Activated CD4-positive, alpha-beta T cell treated with anti-CD3 and anti-CD28 coated beads for 36 hours (primary cell): Measurements from ENCODE around the gene ZNF804A. TPM values are rescaled to one million over a fixed set of nuclear protein-coding genes. Genes with fewer than 3 reads are reported as not detected.

Experiments used
- ATAC-seq: fragments of 200-7000 bp; cut with Tn5 transposase; one replicate; pipeline ENCODE4 v1.10.0; 2021; ENCODE audit warnings: mild to moderate bottlenecking, moderate library complexity
- CTCF ChIA-PET: fragments of 350-600 bp; sonication (Branson Sonifier 250); formaldehyde crosslinking; loops from one replicate; lab custom pipeline; 2021; ENCODE audit warnings: antibody characterized with exemption; lab: Charles Lee
- POLR2A ChIA-PET: fragments of 350-600 bp; sonication (Branson Sonifier 250); formaldehyde crosslinking; loops from one replicate; lab custom pipeline; 2021; ENCODE audit warnings: antibody characterized with exemption, inconsistent platforms; lab: Charles Lee
- DNase-seq: peaks from one replicate; pipeline ENCODE4 v3.0.0-alpha.2; 2020
- H3K27ac Mint-ChIP-seq: one replicate; pipeline ENCODE4 v1.8.0; 2021; ENCODE audit warnings: mixed read lengths
- H3K27me3 Mint-ChIP-seq: one replicate; pipeline ENCODE4 v1.8.0; 2021; ENCODE audit warnings: mixed read lengths
- H3K36me3 Mint-ChIP-seq: one replicate; pipeline ENCODE4 v1.8.0; 2021; ENCODE audit warnings: low read depth, mixed read lengths
- H3K4me1 Mint-ChIP-seq: one replicate; pipeline ENCODE4 v1.8.0; 2021; ENCODE audit warnings: mixed read lengths
- H3K4me3 Mint-ChIP-seq: one replicate; pipeline ENCODE4 v1.8.0; 2021; ENCODE audit warnings: mild to moderate bottlenecking, moderate library complexity, mixed read lengths
- H3K9me3 Mint-ChIP-seq: one replicate; pipeline ENCODE4 v1.8.0; 2021; ENCODE audit warnings: low read depth, mixed read lengths
- intact Hi-C, 2 experiments: fragments of 100-400 bp; cut with DNase I in 1 of 2; cut with micrococcal nuclease in 1 of 2; formaldehyde crosslinking; loops; one replicate each; pipeline versions ENCODE4 v1.14.2 to v1.15.1; 2022 to 2024; cut with DNase I, micrococcal nuclease
- total RNA-seq, 2 experiments: library from RNA; stranded (reverse); gene quantifications; one replicate each; pipeline ENCODE4 v1.2.3, GENCODE V29; 2021

Gene ZNF804A
- total RNA-seq, 2 experiments from 2014 or later: not detected

- H3K27ac Mint-ChIP-seq: no peak overlapping the region
- intact Hi-C loops: no loop called here
- CTCF ChIA-PET: no interaction called here
- peaks cover 5% of the 10 kb centered on the region for H3K9me3 Mint-ChIP-seq
- ATAC-seq (no peak), DNase-seq (no peak)
- H3K36me3 Mint-ChIP-seq: no peaks in the 10 kb centered on the region
- POLR2A ChIA-PET: no interaction called here
- no peak overlapping the region for H3K4me3 Mint-ChIP-seq
- no peaks in the 10 kb centered on the region for H3K4me1 Mint-ChIP-seq
- H3K27me3 Mint-ChIP-seq: no peaks in the 10 kb centered on the region
These were observed 307.8 kb downstream of the ZNF804A start for GRCh38 chr2:184906160-184906559.

DNA sequence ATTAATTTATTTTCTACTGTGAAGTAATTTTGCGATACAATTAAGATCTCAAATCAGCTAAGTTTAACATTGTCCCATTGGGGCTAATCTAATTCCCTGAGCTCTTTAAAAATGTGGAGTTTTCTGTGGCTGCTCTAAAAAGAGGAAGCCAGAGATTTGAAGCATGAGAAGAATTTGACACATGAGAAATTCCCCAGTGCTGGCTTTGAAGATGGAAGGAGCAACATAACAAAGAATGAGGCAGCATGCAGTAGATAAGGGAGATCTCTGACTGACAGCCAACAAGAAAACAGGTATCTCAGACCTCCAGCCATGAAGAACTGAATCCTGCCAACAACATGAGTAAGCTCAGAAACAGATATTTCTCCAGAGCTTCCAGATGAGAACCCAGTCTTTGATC, 308.4 kb downstream of the ZNF804A start:
- Mint-ChIP-seq H3K27ac (no peak overlapping the region), H3K9me3 (peaks cover 6% of the 10 kb centered on the region), H3K4me1 (no peaks in the 10 kb centered on the region), H3K4me3 (no peak overlapping the region), H3K27me3 (no peaks in the 10 kb centered on the region), H3K36me3 (no peaks in the 10 kb centered on the region)
- DNase-seq (no peak), ATAC-seq (no peak)
- intact Hi-C loops: no loop called here
- ChIA-PET CTCF (no interaction called here), POLR2A (no interaction called here)

DNA sequence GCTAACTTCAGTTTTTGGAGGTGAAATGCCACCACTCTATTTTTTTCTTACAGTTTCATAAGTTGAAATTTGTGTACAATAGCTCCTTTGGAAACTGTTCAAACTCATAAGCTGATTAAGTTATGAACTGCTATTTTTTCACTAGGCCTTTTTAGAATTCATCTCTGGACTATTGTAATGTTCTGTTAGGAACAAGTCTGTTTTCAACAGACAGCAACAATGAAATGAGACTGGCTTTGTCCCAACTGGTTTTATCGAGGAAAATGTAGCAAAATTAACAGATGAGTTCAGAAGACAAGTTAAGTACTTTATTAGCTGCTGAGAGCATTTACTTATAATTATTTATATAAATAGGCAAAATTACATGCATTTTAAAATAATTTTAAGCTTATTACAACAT, 310.6 kb downstream of the ZNF804A start:
- intact Hi-C loops: no loop called here
- no peaks in the 10 kb centered on the region for H3K4me1 Mint-ChIP-seq
- ATAC-seq: no peak

GRCh38 chr2:184920451-184920965, 322.2 kb downstream of the ZNF804A start:
- ATAC-seq: no peak
- H3K27me3 Mint-ChIP-seq: no peaks in the 10 kb centered on the region
- CTCF ChIA-PET: no interaction called here
- DNase-seq: no peak
- no peak overlapping the region for H3K4me3 Mint-ChIP-seq
- intact Hi-C loops: no loop called here
- H3K27ac Mint-ChIP-seq: no peak overlapping the region
- no peaks in the 10 kb centered on the region for H3K4me1 Mint-ChIP-seq
- H3K36me3 Mint-ChIP-seq: no peaks in the 10 kb centered on the region
- POLR2A ChIA-PET: no interaction called here
- H3K9me3 Mint-ChIP-seq: peaks cover 11% of the 10 kb centered on the region

More for the DNA sequence above, 310.6 kb downstream of the ZNF804A start:
- H3K27me3 Mint-ChIP-seq: no peaks in the 10 kb centered on the region
- DNase-seq: no peak
- H3K27ac Mint-ChIP-seq: no peak overlapping the region
- peaks cover 10% of the 10 kb centered on the region for H3K9me3 Mint-ChIP-seq
- no peak overlapping the region for H3K4me3 Mint-ChIP-seq
- ChIA-PET POLR2A (no interaction called here), CTCF (no interaction called here)
- no peaks in the 10 kb centered on the region for H3K36me3 Mint-ChIP-seq

DNA sequence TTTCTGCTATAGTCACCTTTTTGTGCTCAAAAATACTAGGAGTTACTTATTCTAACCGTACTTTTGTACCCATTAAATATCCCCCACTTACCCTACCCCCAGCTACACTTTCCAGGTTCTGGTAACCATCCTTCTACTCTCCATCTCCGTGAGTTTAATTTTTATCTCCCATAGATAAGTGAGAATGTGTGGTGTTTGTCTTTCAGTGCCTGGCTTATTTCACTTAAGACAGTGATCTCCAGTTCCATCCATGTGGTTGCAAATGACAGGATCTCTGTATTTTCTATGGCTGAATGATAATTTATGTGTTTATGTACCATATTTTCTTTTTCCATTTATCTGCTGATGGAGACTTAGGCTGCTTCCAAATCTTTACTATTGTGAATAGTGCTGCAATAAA, 323.3 kb downstream of the ZNF804A start:
- intact Hi-C loops: no loop called here
- no peaks in the 10 kb centered on the region for H3K4me1 Mint-ChIP-seq
- H3K27me3 Mint-ChIP-seq: no peaks in the 10 kb centered on the region
- no peak overlapping the region for H3K27ac Mint-ChIP-seq
- ChIA-PET POLR2A (no interaction called here), CTCF (no interaction called here)
- H3K9me3 Mint-ChIP-seq: peaks cover 13% of the 10 kb centered on the region
- ATAC-seq (no peak), DNase-seq (no peak)
- no peaks in the 10 kb centered on the region for H3K36me3 Mint-ChIP-seq
- H3K4me3 Mint-ChIP-seq: no peak overlapping the region

GRCh38 chr2:184923751-184924150, 325.4 kb downstream of the ZNF804A start:
- ATAC-seq: no peak
- ChIA-PET CTCF (no interaction called here), POLR2A (no interaction called here)
- DNase-seq: no peak
- Mint-ChIP-seq H3K36me3 (no peaks in the 10 kb centered on the region), H3K27me3 (no peaks in the 10 kb centered on the region), H3K27ac (no peak overlapping the region), H3K4me1 (no peaks in the 10 kb centered on the region), H3K9me3 (peaks cover 13% of the 10 kb centered on the region), H3K4me3 (no peak overlapping the region)
- intact Hi-C loops: no loop called here

GRCh38 chr2:184927040-184927439, 328.7 kb downstream of the ZNF804A start:
- H3K4me1 Mint-ChIP-seq: no peaks in the 10 kb centered on the region
- H3K9me3 Mint-ChIP-seq: peaks cover 8% of the 10 kb centered on the region
- no peak overlapping the region for H3K4me3 Mint-ChIP-seq
- ChIA-PET POLR2A (no interaction called here), CTCF (no interaction called here)
- intact Hi-C loops: no loop called here
- H3K36me3 Mint-ChIP-seq: no peaks in the 10 kb centered on the region
- ATAC-seq (no peak), DNase-seq (no peak)
- H3K27me3 Mint-ChIP-seq: no peaks in the 10 kb centered on the region
- H3K27ac Mint-ChIP-seq: no peak overlapping the region

- ATAC-seq (no peak), DNase-seq (no peak)
- intact Hi-C loops: no loop called here
- ChIA-PET CTCF (no interaction called here), POLR2A (no interaction called here)
- H3K9me3 Mint-ChIP-seq: peaks cover 8% of the 10 kb centered on the region
- H3K36me3 Mint-ChIP-seq: no peaks in the 10 kb centered on the region
- no peak overlapping the region for H3K27ac Mint-ChIP-seq
- H3K4me3 Mint-ChIP-seq: no peak overlapping the region
- H3K27me3 Mint-ChIP-seq: no peaks in the 10 kb centered on the region
- no peaks in the 10 kb centered on the region for H3K4me1 Mint-ChIP-seq
These were observed 338.4 kb downstream of the ZNF804A start for GRCh38 chr2:184936761-184937160.

- no peaks in the 10 kb centered on the region for H3K27me3 Mint-ChIP-seq
- no peak overlapping the region for H3K27ac Mint-ChIP-seq
- H3K4me3 Mint-ChIP-seq: no peak overlapping the region
- intact Hi-C loops: no loop called here
- H3K9me3 Mint-ChIP-seq: peaks cover 5% of the 10 kb centered on the region
- POLR2A ChIA-PET: no interaction called here
- no peak for DNase-seq
- ATAC-seq: no peak
- CTCF ChIA-PET: no interaction called here
- H3K36me3 Mint-ChIP-seq: no peaks in the 10 kb centered on the region
- no peaks in the 10 kb centered on the region for H3K4me1 Mint-ChIP-seq
These were observed 340.1 kb downstream of the ZNF804A start for GRCh38 chr2:184938221-184938985.

- no peaks in the 10 kb centered on the region for H3K4me1 Mint-ChIP-seq
- intact Hi-C loops: no loop called here
- no peaks in the 10 kb centered on the region for H3K27me3 Mint-ChIP-seq
- H3K36me3 Mint-ChIP-seq: no peaks in the 10 kb centered on the region
- DNase-seq: no peak
- H3K9me3 Mint-ChIP-seq: peaks cover 3% of the 10 kb centered on the region
- CTCF ChIA-PET: no interaction called here
- H3K4me3 Mint-ChIP-seq: no peak overlapping the region
- ATAC-seq: no peak
- POLR2A ChIA-PET: no interaction called here
- no peak overlapping the region for H3K27ac Mint-ChIP-seq
These were observed 347.0 kb downstream of the ZNF804A start for GRCh38 chr2:184945326-184945725.

- Mint-ChIP-seq H3K36me3 (no peaks in the 10 kb centered on the region), H3K27me3 (no peaks in the 10 kb centered on the region), H3K4me1 (no peaks in the 10 kb centered on the region), H3K9me3 (peaks cover 3% of the 10 kb centered on the region), H3K27ac (no peak overlapping the region), H3K4me3 (no peak overlapping the region)
- DNase-seq (no peak), ATAC-seq (no peak)
- ChIA-PET POLR2A (no interaction called here), CTCF (no interaction called here)
- intact Hi-C loops: no loop called here
These were observed 347.5 kb downstream of the ZNF804A start for GRCh38 chr2:184945824-184946223.

- POLR2A ChIA-PET: no interaction called here
These were observed 358.5 kb downstream of the ZNF804A start for GRCh38 chr2:184956856-184957255.

More at GRCh38 chr2:184956856-184957255, 358.5 kb downstream of the ZNF804A start:
- ATAC-seq: no peak
- H3K36me3 Mint-ChIP-seq: no peaks in the 10 kb centered on the region
- CTCF ChIA-PET: no interaction called here
- no peak for DNase-seq
- intact Hi-C loops: no loop called here
- H3K27me3 Mint-ChIP-seq: no peaks in the 10 kb centered on the region
- H3K9me3 Mint-ChIP-seq: no peaks in the 10 kb centered on the region
- no peaks in the 10 kb centered on the region for H3K4me1 Mint-ChIP-seq
- no peak overlapping the region for H3K27ac Mint-ChIP-seq
- H3K4me3 Mint-ChIP-seq: no peak overlapping the region
